HepG2 (cell line): ENCODE measurements around the gene SLC25A45. TPM values are rescaled to one million over a fixed set of nuclear protein-coding genes. Genes with fewer than 3 reads are reported as not detected.

Experiments used
- GATA4 ChIP-seq: sonication (generic); IDR thresholded peaks from 2 replicates; pipeline ENCODE4 v1.6.1; 2016; ENCODE audit warnings: antibody characterized with exemption, low read depth, borderline replicate concordance
- HNRNPLL ChIP-seq: fragments of 200-400 bp; formaldehyde crosslinking; IDR thresholded peaks from 2 replicates; pipeline ENCODE4 v1.6.1; 2017; ENCODE audit warnings: mild to moderate bottlenecking, low read depth, low read length; ENCODE audit not compliant: poor library complexity, severe bottlenecking
- KAT7 ChIP-seq: IDR thresholded peaks from 2 replicates; pipeline ENCODE4 v1.6.1; 2018; ENCODE audit warnings: borderline replicate concordance, missing compliant biosample characterization
- KDM5B ChIP-seq: sonication (generic); formaldehyde crosslinking; IDR thresholded peaks from 2 replicates; pipeline ENCODE4 v1.4.0; 2020; ENCODE audit warnings: missing genetic modification reagents, mild to moderate bottlenecking, borderline replicate concordance
- PRMT3 ChIP-seq: sonication (generic); formaldehyde crosslinking; IDR thresholded peaks from 2 replicates; pipeline ENCODE4 v1.8.1; 2022; ENCODE audit warnings: low read depth, mild to moderate bottlenecking, moderate library complexity, missing genetic modification reagents, borderline replicate concordance
- ZNF296 ChIP-seq: sonication (generic); formaldehyde crosslinking; conservative IDR thresholded peaks from 2 replicates; pipeline ENCODE4 v1.5.0; 2020; ENCODE audit warnings: mild to moderate bottlenecking, missing genetic modification reagents
- ZNF678 ChIP-seq: sonication (generic); formaldehyde crosslinking; IDR thresholded peaks from 2 replicates; pipeline ENCODE4 v1.4.0; 2020; ENCODE audit warnings: mild to moderate bottlenecking, missing genetic modification reagents
- ZNF7 ChIP-seq: IDR thresholded peaks from 2 replicates; pipeline ENCODE4 v1.6.1; 2016; ENCODE audit warnings: missing biosample characterization, missing genetic modification reagents
- ZNF775 ChIP-seq: sonication (generic); formaldehyde crosslinking; IDR thresholded peaks from 2 replicates; pipeline ENCODE4 v1.4.0; 2020; ENCODE audit warnings: missing genetic modification reagents, mild to moderate bottlenecking, moderate library complexity, borderline replicate concordance
- ZNF790 ChIP-seq: sonication (generic); formaldehyde crosslinking; IDR thresholded peaks from 2 replicates; pipeline ENCODE4 v1.8.0; 2022; ENCODE audit warnings: missing genetic modification reagents, mild to moderate bottlenecking, borderline replicate concordance
- polyA plus RNA-seq, 8 experiments: library from polyadenylated mRNA; depleted of rRNA in 3 of 8; stranded (reverse) in 7 of 8; unstranded in 1 of 8; fragments of >200 nt; fragmentation: Illumina TruSeq in 4 of 8; extraction: Trizol in 4 of 8; gene quantifications; 2 replicates each; pipeline versions ENCODE4 v1.2.1 to v1.2.3, GENCODE V29; 2011 to 2016; ENCODE audit warnings: low read depth in 4 of 8, missing spikeins in 1 of 8, mixed read lengths in 1 of 8; ENCODE audit not compliant: insufficient read depth in 1 of 8
- total RNA-seq, 5 experiments: library from RNA; depleted of rRNA; stranded (reverse); fragments of >200 nt; fragmentation: Illumina TruSeq; extraction: Trizol; gene quantifications; 2 replicates each; pipeline ENCODE4 v1.2.3, GENCODE V29; 2016; ENCODE audit warnings: low read depth in 1 of 5
- TF ChIP-seq, protein P1 (sequence below): sonication (generic); formaldehyde crosslinking; IDR thresholded peaks from 2 replicates; pipeline ENCODE4 v1.4.0; 2020; ENCODE audit warnings: missing genetic modification reagents, borderline replicate concordance
- TF ChIP-seq, protein P2 (sequence below): sonication (generic); formaldehyde crosslinking; IDR thresholded peaks from 2 replicates; pipeline ENCODE4 v1.4.0; 2020; ENCODE audit warnings: missing genetic modification reagents, borderline replicate concordance
- TF ChIP-seq, protein P3 (sequence below): sonication (generic); formaldehyde crosslinking; conservative IDR thresholded peaks from 2 replicates; pipeline ENCODE4 v1.4.0; 2020; ENCODE audit warnings: missing genetic modification reagents
- TF ChIP-seq, protein P4 (sequence below): IDR thresholded peaks from 2 replicates; pipeline ENCODE4 v1.4.0; 2020; ENCODE audit warnings: mild to moderate bottlenecking, missing genetic modification reagents
- TF ChIP-seq, protein P5 (sequence below): IDR thresholded peaks from 2 replicates; pipeline ENCODE4 v1.6.1; 2016; ENCODE audit warnings: mild to moderate bottlenecking

Gene SLC25A45
- total and polyA plus RNA-seq, 2 of the 13 experiments (the other 11 are each of a cell fraction or from before 2014, with no cell fraction given): 1.2 to 3.4 TPM

DNA sequence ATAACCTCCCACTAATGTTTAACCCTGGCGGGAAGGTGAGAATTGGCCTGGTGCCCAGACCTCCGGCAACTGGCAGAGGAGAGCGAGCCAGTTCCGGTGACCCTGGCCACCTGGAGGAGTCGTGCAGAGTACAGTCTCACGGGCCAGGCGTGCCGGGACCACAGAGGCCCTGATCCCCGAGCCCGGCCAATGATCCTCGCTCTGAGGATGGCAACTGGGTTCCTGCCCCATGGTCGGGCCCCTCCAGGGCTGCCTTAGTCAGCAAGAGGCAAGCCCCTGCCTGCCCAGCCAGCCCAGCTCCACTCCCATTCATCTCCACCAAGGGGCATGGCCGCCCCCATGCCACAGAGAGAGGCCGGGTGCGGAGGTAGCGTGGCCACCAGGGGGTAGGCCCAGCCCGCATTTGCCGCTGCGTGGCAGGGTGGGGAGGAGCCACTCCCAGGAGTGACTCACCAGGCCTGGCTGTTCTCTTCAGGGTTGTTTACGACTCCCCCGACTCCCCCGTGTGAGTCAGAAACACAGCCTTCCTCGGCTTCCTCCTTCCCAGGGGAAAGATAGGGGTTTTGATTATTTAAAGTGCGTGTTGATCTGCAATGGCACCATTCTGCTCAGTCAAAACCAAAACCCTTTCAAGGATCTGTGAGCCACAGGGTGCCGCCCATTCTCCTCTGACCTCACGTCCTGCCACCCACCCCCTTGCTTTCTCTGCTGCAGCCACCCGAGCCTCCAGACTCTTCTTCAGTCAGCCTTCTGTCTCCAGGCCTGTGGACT is at the start of gene SLC25A45 (continued):
- TF ChIP-seq, protein P1, sequence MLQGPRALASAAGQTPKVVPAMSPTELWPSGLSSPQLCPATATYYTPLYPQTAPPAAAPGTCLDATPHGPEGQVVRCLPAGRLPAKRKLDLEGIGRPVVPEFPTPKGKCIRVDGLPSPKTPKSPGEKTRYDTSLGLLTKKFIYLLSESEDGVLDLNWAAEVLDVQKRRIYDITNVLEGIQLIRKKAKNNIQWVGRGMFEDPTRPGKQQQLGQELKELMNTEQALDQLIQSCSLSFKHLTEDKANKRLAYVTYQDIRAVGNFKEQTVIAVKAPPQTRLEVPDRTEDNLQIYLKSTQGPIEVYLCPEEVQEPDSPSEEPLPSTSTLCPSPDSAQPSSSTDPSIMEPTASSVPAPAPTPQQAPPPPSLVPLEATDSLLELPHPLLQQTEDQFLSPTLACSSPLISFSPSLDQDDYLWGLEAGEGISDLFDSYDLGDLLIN (CRISPR knock-in tag): no peak
- TF ChIP-seq ZNF775: no peak; the same call in 1 of the 2 replicates
- TF ChIP-seq, protein P2, sequence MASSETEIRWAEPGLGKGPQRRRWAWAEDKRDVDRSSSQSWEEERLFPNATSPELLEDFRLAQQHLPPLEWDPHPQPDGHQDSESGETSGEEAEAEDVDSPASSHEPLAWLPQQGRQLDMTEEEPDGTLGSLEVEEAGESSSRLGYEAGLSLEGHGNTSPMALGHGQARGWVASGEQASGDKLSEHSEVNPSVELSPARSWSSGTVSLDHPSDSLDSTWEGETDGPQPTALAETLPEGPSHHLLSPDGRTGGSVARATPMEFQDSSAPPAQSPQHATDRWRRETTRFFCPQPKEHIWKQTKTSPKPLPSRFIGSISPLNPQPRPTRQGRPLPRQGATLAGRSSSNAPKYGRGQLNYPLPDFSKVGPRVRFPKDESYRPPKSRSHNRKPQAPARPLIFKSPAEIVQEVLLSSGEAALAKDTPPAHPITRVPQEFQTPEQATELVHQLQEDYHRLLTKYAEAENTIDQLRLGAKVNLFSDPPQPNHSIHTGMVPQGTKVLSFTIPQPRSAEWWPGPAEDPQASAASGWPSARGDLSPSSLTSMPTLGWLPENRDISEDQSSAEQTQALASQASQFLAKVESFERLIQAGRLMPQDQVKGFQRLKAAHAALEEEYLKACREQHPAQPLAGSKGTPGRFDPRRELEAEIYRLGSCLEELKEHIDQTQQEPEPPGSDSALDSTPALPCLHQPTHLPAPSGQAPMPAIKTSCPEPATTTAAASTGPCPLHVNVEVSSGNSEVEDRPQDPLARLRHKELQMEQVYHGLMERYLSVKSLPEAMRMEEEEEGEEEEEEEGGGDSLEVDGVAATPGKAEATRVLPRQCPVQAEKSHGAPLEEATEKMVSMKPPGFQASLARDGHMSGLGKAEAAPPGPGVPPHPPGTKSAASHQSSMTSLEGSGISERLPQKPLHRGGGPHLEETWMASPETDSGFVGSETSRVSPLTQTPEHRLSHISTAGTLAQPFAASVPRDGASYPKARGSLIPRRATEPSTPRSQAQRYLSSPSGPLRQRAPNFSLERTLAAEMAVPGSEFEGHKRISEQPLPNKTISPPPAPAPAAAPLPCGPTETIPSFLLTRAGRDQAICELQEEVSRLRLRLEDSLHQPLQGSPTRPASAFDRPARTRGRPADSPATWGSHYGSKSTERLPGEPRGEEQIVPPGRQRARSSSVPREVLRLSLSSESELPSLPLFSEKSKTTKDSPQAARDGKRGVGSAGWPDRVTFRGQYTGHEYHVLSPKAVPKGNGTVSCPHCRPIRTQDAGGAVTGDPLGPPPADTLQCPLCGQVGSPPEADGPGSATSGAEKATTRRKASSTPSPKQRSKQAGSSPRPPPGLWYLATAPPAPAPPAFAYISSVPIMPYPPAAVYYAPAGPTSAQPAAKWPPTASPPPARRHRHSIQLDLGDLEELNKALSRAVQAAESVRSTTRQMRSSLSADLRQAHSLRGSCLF: no peak
- TF ChIP-seq, protein P3, sequence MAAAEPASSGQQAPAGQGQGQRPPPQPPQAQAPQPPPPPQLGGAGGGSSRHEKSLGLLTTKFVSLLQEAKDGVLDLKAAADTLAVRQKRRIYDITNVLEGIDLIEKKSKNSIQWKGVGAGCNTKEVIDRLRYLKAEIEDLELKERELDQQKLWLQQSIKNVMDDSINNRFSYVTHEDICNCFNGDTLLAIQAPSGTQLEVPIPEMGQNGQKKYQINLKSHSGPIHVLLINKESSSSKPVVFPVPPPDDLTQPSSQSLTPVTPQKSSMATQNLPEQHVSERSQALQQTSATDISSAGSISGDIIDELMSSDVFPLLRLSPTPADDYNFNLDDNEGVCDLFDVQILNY: peak; percentile 71; the same call in 1 of the 2 replicates
- TF ChIP-seq, protein P4, sequence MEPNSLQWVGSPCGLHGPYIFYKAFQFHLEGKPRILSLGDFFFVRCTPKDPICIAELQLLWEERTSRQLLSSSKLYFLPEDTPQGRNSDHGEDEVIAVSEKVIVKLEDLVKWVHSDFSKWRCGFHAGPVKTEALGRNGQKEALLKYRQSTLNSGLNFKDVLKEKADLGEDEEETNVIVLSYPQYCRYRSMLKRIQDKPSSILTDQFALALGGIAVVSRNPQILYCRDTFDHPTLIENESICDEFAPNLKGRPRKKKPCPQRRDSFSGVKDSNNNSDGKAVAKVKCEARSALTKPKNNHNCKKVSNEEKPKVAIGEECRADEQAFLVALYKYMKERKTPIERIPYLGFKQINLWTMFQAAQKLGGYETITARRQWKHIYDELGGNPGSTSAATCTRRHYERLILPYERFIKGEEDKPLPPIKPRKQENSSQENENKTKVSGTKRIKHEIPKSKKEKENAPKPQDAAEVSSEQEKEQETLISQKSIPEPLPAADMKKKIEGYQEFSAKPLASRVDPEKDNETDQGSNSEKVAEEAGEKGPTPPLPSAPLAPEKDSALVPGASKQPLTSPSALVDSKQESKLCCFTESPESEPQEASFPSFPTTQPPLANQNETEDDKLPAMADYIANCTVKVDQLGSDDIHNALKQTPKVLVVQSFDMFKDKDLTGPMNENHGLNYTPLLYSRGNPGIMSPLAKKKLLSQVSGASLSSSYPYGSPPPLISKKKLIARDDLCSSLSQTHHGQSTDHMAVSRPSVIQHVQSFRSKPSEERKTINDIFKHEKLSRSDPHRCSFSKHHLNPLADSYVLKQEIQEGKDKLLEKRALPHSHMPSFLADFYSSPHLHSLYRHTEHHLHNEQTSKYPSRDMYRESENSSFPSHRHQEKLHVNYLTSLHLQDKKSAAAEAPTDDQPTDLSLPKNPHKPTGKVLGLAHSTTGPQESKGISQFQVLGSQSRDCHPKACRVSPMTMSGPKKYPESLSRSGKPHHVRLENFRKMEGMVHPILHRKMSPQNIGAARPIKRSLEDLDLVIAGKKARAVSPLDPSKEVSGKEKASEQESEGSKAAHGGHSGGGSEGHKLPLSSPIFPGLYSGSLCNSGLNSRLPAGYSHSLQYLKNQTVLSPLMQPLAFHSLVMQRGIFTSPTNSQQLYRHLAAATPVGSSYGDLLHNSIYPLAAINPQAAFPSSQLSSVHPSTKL (CRISPR knock-in tag): peak; percentile 86
- no peak; the same call in 1 of the 2 replicates for TF ChIP-seq ZNF790 (CRISPR knock-in tag)
- TF ChIP-seq, protein P5, sequence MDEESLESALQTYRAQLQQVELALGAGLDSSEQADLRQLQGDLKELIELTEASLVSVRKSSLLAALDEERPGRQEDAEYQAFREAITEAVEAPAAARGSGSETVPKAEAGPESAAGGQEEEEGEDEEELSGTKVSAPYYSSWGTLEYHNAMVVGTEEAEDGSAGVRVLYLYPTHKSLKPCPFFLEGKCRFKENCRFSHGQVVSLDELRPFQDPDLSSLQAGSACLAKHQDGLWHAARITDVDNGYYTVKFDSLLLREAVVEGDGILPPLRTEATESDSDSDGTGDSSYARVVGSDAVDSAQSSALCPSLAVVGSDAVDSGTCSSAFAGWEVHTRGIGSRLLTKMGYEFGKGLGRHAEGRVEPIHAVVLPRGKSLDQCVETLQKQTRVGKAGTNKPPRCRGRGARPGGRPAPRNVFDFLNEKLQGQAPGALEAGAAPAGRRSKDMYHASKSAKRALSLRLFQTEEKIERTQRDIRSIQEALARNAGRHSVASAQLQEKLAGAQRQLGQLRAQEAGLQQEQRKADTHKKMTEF: peak; percentile 97
- TF ChIP-seq ZNF678 (CRISPR knock-in tag): no peak; the same call in 1 of the 2 replicates
- TF ChIP-seq ZNF296 (CRISPR knock-in tag): no peak
- peak; percentile 89 for TF ChIP-seq HNRNPLL
- no peak for TF ChIP-seq ZNF7
- peak; percentile 90 for TF ChIP-seq KAT7 (CRISPR knock-in tag)
- no peak for TF ChIP-seq PRMT3 (CRISPR knock-in tag)
- peak; percentile 30; the same call in 1 of the 2 replicates for TF ChIP-seq GATA4
- peak; percentile 73; the same call in 1 of the 2 replicates for TF ChIP-seq KDM5B
